ENCODE measurements around the gene MFRP.

MFRP gene

GRCh38 chr11:119343726-119344125, 2.8 kb downstream of the MFRP start:
- no peak overlapping the region for H3K4me3 ChIP-seq (ENCODE audit: low read depth, low read length)
- DNase-seq (ENCODE audit: low read depth) = no peak
- TF ChIP-seq CTCF (conservative IDR thresholded peaks at IDR 0.05; ENCODE audit: low read depth, low read length) = no peak

- TF ChIP-seq CTCF (conservative IDR thresholded peaks at IDR 0.05; ENCODE audit: low read depth, low read length) = no peak
- no peak overlapping the region for H3K4me3 ChIP-seq (ENCODE audit: low read depth, low read length)
- no peak for DNase-seq (ENCODE audit: low read depth)
These were observed 4.0 kb downstream of the MFRP start for GRCh38 chr11:119342362-119343130.

- TF ChIP-seq CTCF (conservative IDR thresholded peaks at IDR 0.05; ENCODE audit: low read depth, low read length) = no peak
- no peak overlapping the region for H3K4me3 ChIP-seq (ENCODE audit: low read depth, low read length)
- DNase-seq (ENCODE audit: low read depth) = no peak
These were observed 4.5 kb downstream of the MFRP start for GRCh38 chr11:119342023-119342300.

- no peak for DNase-seq (ENCODE audit: low read depth)
- no peak overlapping the region for H3K4me3 ChIP-seq (ENCODE audit: low read depth, low read length)
- TF ChIP-seq CTCF (conservative IDR thresholded peaks at IDR 0.05; ENCODE audit: low read depth, low read length) = no peak
These were observed 5.1 kb downstream of the MFRP start for GRCh38 chr11:119341222-119342022.

- TF ChIP-seq CTCF (conservative IDR thresholded peaks at IDR 0.05; ENCODE audit: low read depth, low read length) = no peak
- DNase-seq (ENCODE audit: low read depth) = peak; percentile 27
- peak within 1 kb of the TSS; percentile 44 for H3K4me3 ChIP-seq (ENCODE audit: low read depth, low read length)
These were observed 5.9 kb downstream of the MFRP start, which contains the start of gene C1QTNF5 for GRCh38 chr11:119340335-119341221. TSS of gene C1QTNF5 (minus strand) at chr11:119340883. CDS start at chr11:119340397, 486 bp downstream.

GRCh38 chr11:119339589-119340334, 6.7 kb downstream of the MFRP start:
- H3K4me3 ChIP-seq (ENCODE audit: low read depth, low read length) = peak overlapping the region; percentile 44
- DNase-seq (ENCODE audit: low read depth) = peak; percentile 48
- TF ChIP-seq CTCF (conservative IDR thresholded peaks at IDR 0.05; ENCODE audit: low read depth, low read length) = peak; percentile 61
